Measurements from ENCODE around the gene ZFP30. TPM values are rescaled to one million over a fixed set of nuclear protein-coding genes. Genes with fewer than 3 reads are reported as not detected.

The ZFP30 gene
- total and polyA plus RNA-seq, 2 of the 13 experiments (the other 11 are each of a cell fraction or from before 2014, with no cell fraction given) = 3.4 to 19.2 TPM

DNA sequence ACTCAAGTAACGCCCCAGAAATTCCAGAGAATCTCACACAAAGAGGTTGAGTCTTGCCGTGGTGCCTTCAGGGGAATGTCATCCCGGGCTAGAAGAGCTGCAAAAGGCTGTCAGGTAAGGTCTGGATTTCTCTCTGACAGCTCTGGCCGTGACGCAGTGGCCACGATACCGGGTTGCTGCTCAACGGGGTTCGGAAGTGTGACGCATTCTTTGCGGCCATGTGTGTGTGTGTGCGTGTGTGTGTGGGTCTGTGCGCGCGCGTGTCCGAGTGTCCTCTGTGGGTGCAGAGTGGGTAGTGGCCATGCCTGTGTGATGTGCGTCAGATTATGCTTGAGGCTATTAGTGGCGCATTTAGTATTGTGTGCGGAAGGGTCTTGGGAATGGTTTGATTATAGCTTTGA, 60.3 kb downstream of the ZFP30 start:
- Histone ChIP-seq H2AFZ (ENCODE audit: low read length) (peak overlapping the region; percentile 90), H3K9me3 (ENCODE audit: low read length) (peaks cover 12% of the 10 kb centered on the region; the same call in 1 of the 2 replicates), H3K4me3 (replicated peaks in 1 of 3; ENCODE audit: insufficient read depth in 1 of 3, low read depth in 2 of 3, low read length in 3 of 3) (peak overlapping the region; percentile 70 to 96 (median 88)), H3K79me2 (ENCODE audit: insufficient read depth, low read length) (no peaks in the 10 kb centered on the region), H4K20me1 (ENCODE audit: insufficient read depth, low read length) (no peaks in the 10 kb centered on the region), H3K4me2 (ENCODE audit: low read depth, low read length) (peak overlapping the region; percentile 93), H3K4me1 (ENCODE audit: insufficient read depth, low read length) (peaks cover 14% of the 10 kb centered on the region; the same call in 1 of the 2 replicates), H3K9ac (ENCODE audit: insufficient read depth, low read depth, low read length) (peak overlapping the region; percentile 71), H3K27me3 (ENCODE audit: control insufficient read depth in 1 of 2, insufficient read depth in 2 of 2, low read length in 2 of 2) (no peaks in the 10 kb centered on the region; a peak in 1 of 5 replicates), H3K27ac (ENCODE audit: extremely low read length, insufficient read depth, low read length) (no peak overlapping the region), H3K36me3 (replicated peaks in 1 of 2; ENCODE audit: control insufficient read depth in 1 of 2, insufficient read depth in 2 of 2, low read length in 2 of 2) (no peaks in the 10 kb centered on the region)
- intact Hi-C loops (cut with micrococcal nuclease; ENCODE audit: unreplicated experiment) (loop anchor here (2.0 to 5.0 kb wide), 2 partner anchors 62 to 128 kb away; partner anchors contain the start of genes ZFP30 and ZNF569), in situ Hi-C loops (cut with HindIII; ENCODE audit: extremely low pct_ligation_motif_present, low pct_unique_long_range_greater_than_20kb) (no loop called here)
- no peak for DNase-seq (ENCODE audit: low spot score)
- WGBS (ENCODE audit: low lambda C conversion rate) = 1% methylated on average over 12 of the region's 20 CpGs
- peak; percentile 69 for ATAC-seq
- POLR2A ChIA-PET = interaction anchor here (0.8 to 1.9 kb wide), 16 partner anchors 58 to 1216 kb away, joined by 3 to 11 read pairs (median 4); partner anchors contain the start of genes SIPA1L3, WDR87, ZFP30 and ZNF260
- BruUV-seq (replicated peaks) = TSS peak; percentile 54
- FAIRE-seq = no peak
- CTCF ChIA-PET (ENCODE audit: low intra/inter-chr PET ratio, low total read pairs) = no interaction called here
- 0 out of 2 replicates have a peak, but pooled peaks have one; percentile 38 for TF ChIP-seq ZNF430 (CRISPR knock-in tag; IDR thresholded peaks at IDR 0.05)
- peak; percentile 47; the same call in 1 of the 3 replicates for TF ChIP-seq MXI1 (IDR thresholded peaks at IDR 0.05; ENCODE audit: borderline replicate concordance, low read depth, low read length)
- TF ChIP-seq ZNF580 (CRISPR knock-in tag; IDR thresholded peaks at IDR 0.05; ENCODE audit: borderline replicate concordance, low read depth) = no peak
- no peak for TF ChIP-seq ZNF362 (CRISPR knock-in tag; IDR thresholded peaks at IDR 0.05; ENCODE audit: borderline replicate concordance)
- TF ChIP-seq ASH2L (IDR thresholded peaks at IDR 0.05; ENCODE audit: insufficient read length, low read depth, low read length) = peak; percentile 33
- no peak for TF ChIP-seq NFRKB (IDR thresholded peaks at IDR 0.05)
- TF ChIP-seq JARID2 (CRISPR knock-in tag; IDR thresholded peaks at IDR 0.05; ENCODE audit: insufficient replicate concordance) = no peak
- TF ChIP-seq ZNF75D (CRISPR knock-in tag; IDR thresholded peaks at IDR 0.05; ENCODE audit: borderline replicate concordance) = no peak
- peak; percentile 89; the same call in 1 of the 2 replicates for TF ChIP-seq ZHX1 (CRISPR knock-in tag; IDR thresholded peaks at IDR 0.05; ENCODE audit: low read depth)
- no peak for TF ChIP-seq FUBP1 (CRISPR knock-in tag; IDR thresholded peaks at IDR 0.05; ENCODE audit: borderline replicate concordance)
- TF ChIP-seq U2AF2 (IDR thresholded peaks at IDR 0.05; ENCODE audit: low read depth, low read length) = no peak
- no peak for TF ChIP-seq SOX5 (CRISPR knock-in tag; IDR thresholded peaks at IDR 0.05; ENCODE audit: borderline replicate concordance)
- TF ChIP-seq ZNF572 (CRISPR knock-in tag; IDR thresholded peaks at IDR 0.05) = no peak
- TF ChIP-seq KMT2B (CRISPR knock-in tag; IDR thresholded peaks at IDR 0.05) = peak; percentile 15; the same call in 1 of the 2 replicates
- TF ChIP-seq SCMH1 (CRISPR knock-in tag; IDR thresholded peaks at IDR 0.05; ENCODE audit: borderline replicate concordance) = no peak
- no peak for TF ChIP-seq ZNF17 (CRISPR knock-in tag; IDR thresholded peaks at IDR 0.05)
- TF ChIP-seq ZBTB46 (CRISPR knock-in tag; IDR thresholded peaks at IDR 0.05; ENCODE audit: borderline replicate concordance) = no peak
